ENCODE measurements around the gene HSPA12B. TPM values are rescaled to one million over a fixed set of nuclear protein-coding genes. Genes with fewer than 3 reads are reported as not detected.

The HSPA12B gene
- total RNA-seq, result 0.17 TPM in 1 of 2 replicates, not detected in the other

- DNase-seq (ENCODE audit: low read depth), result no peak
Measured at GRCh38 chr20:3732327-3733118, at the start of gene HSPA12B. Gene HSPA12B (plus strand): TSS chr20:3732685. CDS start chr20:3738675, 5,990 bp downstream.

- no peak for DNase-seq (ENCODE audit: low read depth)
Measured at GRCh38 chr20:3685341-3685740, 47.1 kb upstream of the HSPA12B start.

- DNase-seq (ENCODE audit: low read depth), result no peak
Measured at GRCh38 chr20:3686421-3686820, 46.1 kb upstream of the HSPA12B start.

GRCh38 chr20:3686867-3687321 is 45.6 kb upstream of the HSPA12B start:
- DNase-seq (ENCODE audit: low read depth), result peak; percentile 84

- DNase-seq (ENCODE audit: low read depth), result peak; percentile 54
Measured at GRCh38 chr20:3687655-3688054, 44.8 kb upstream of the HSPA12B start.

GRCh38 chr20:3689978-3690377 is 42.5 kb upstream of the HSPA12B start:
- DNase-seq (ENCODE audit: low read depth), result no peak

GRCh38 chr20:3690413-3690812 is 42.1 kb upstream of the HSPA12B start:
- DNase-seq (ENCODE audit: low read depth), result no peak

GRCh38 chr20:3691306-3691705 is 41.2 kb upstream of the HSPA12B start:
- no peak for DNase-seq (ENCODE audit: low read depth)

GRCh38 chr20:3691897-3692296 is 40.6 kb upstream of the HSPA12B start:
- DNase-seq (ENCODE audit: low read depth), result no peak

GRCh38 chr20:3692706-3693294 is 39.7 kb upstream of the HSPA12B start:
- no peak for DNase-seq (ENCODE audit: low read depth)

GRCh38 chr20:3693376-3693775 is 39.1 kb upstream of the HSPA12B start:
- DNase-seq (ENCODE audit: low read depth), result no peak

- no peak for DNase-seq (ENCODE audit: low read depth)
Measured at GRCh38 chr20:3694864-3695263, 37.6 kb upstream of the HSPA12B start.

GRCh38 chr20:3696200-3696599 is 36.3 kb upstream of the HSPA12B start:
- no peak for DNase-seq (ENCODE audit: low read depth)

GRCh38 chr20:3696745-3697587 is 35.5 kb upstream of the HSPA12B start:
- no peak for DNase-seq (ENCODE audit: low read depth)

GRCh38 chr20:3697588-3698305 is 34.7 kb upstream of the HSPA12B start:
- peak; percentile 21 for DNase-seq (ENCODE audit: low read depth)

- no peak for DNase-seq (ENCODE audit: low read depth)
Measured at GRCh38 chr20:3698591-3699001, 33.9 kb upstream of the HSPA12B start.

- no peak for DNase-seq (ENCODE audit: low read depth)
Measured at GRCh38 chr20:3699037-3699436, 33.4 kb upstream of the HSPA12B start.

- DNase-seq (ENCODE audit: low read depth), result no peak
Measured at GRCh38 chr20:3701061-3701998, 31.2 kb upstream of the HSPA12B start.

- no peak for DNase-seq (ENCODE audit: low read depth)
Measured at GRCh38 chr20:3702611-3703391, 29.7 kb upstream of the HSPA12B start.

GRCh38 chr20:3704087-3704486 is 28.4 kb upstream of the HSPA12B start:
- no peak for DNase-seq (ENCODE audit: low read depth)

All from renal cortical epithelial cell (primary cell).